Astrocyte of the spinal cord (primary cell): ENCODE measurements around the gene JUP.

Experiments
- DNase-seq: peaks from one replicate; pipeline ENCODE4 v3.0.0; 2011; ENCODE audit warnings: low read depth, low spot score
- H3K4me3 ChIP-seq: 2 replicates; pipeline ENCODE4 v1.5.1; 2011; ENCODE audit warnings: low read depth, mild to moderate bottlenecking, low read length, moderate library complexity
- CTCF ChIP-seq: IDR thresholded peaks from 2 replicates; pipeline ENCODE4 v1.5.1; 2012; ENCODE audit warnings: low read depth, mild to moderate bottlenecking, low read length, inconsistent platforms
- in situ Hi-C: cut with HindIII; loops from 2 replicates; pipeline ENCODE4 v1.10.0; 2017; ENCODE audit warnings: low sequenced_read_pairs

Gene JUP

GRCh38 chr17:41758601-41759000 is 27.9 kb downstream of the JUP start:
- H3K4me3 ChIP-seq = no peak overlapping the region
- TF ChIP-seq CTCF = no peak
- in situ Hi-C loops = no loop called here
- DNase-seq = no peak

GRCh38 chr17:41754066-41754465 is 32.4 kb downstream of the JUP start:
- DNase-seq = no peak
- no peak for TF ChIP-seq CTCF
- H3K4me3 ChIP-seq = no peak overlapping the region
- in situ Hi-C loops = no loop called here

- in situ Hi-C loops = no loop called here
- no peak overlapping the region for H3K4me3 ChIP-seq
- no peak for TF ChIP-seq CTCF
- DNase-seq = no peak
These were observed 35.2 kb downstream of the JUP start for GRCh38 chr17:41751288-41751687.

GRCh38 chr17:41750862-41751261 is 35.6 kb downstream of the JUP start:
- TF ChIP-seq CTCF = no peak
- in situ Hi-C loops = no loop called here
- no peak overlapping the region for H3K4me3 ChIP-seq
- no peak for DNase-seq

- TF ChIP-seq CTCF = no peak
- in situ Hi-C loops = no loop called here
These were observed 38.2 kb downstream of the JUP start for GRCh38 chr17:41748275-41748674.

GRCh38 chr17:41741709-41742108 is 44.8 kb downstream of the JUP start:
- TF ChIP-seq CTCF = no peak
- no peak overlapping the region for H3K4me3 ChIP-seq
- in situ Hi-C loops = no loop called here
- DNase-seq = no peak

More at GRCh38 chr17:41748275-41748674, 38.2 kb downstream of the JUP start:
- no peak for DNase-seq
- no peak overlapping the region for H3K4me3 ChIP-seq

- no peak for TF ChIP-seq CTCF
- DNase-seq = no peak
- in situ Hi-C loops = no loop called here
- no peak overlapping the region for H3K4me3 ChIP-seq
These were observed 46.0 kb downstream of the JUP start for GRCh38 chr17:41740506-41740905.
